GM13977 (cell line): ENCODE results near the gene ASMT.

ENCODE experiments used
- DNase-seq: peaks from one replicate; pipeline ENCODE4 v3.0.0; 2012; ENCODE audit warnings: low spot score
- CTCF ChIP-seq: IDR thresholded peaks from 2 replicates; pipeline ENCODE4 v1.5.1; 2012; ENCODE audit warnings: mild to moderate bottlenecking, control low read depth; ENCODE audit not compliant: insufficient read depth; ENCODE audit errors: extremely low read depth, missing control alignments
- in situ Hi-C: fragments of 300-500 bp; cut with MboI; formaldehyde crosslinking; loops from one replicate; pipeline ENCODE4 v1.12.0; 2022; ENCODE audit warnings: low sequenced_read_pairs, low pct_unique_long_range_greater_than_20kb, mixed read lengths, inconsistent platforms; ENCODE audit not compliant: unreplicated experiment

Gene ASMT

GRCh38 chrX:1582686-1583437 is 32.0 kb upstream of the ASMT start:
- TF ChIP-seq CTCF: peak; percentile 26
- in situ Hi-C loops: no loop called here
- peak; percentile 75 for DNase-seq

- in situ Hi-C loops: no loop called here
- TF ChIP-seq CTCF: no peak
- DNase-seq: no peak
Measured at GRCh38 chrX:1584237-1585011, 30.4 kb upstream of the ASMT start.

GRCh38 chrX:1587161-1587560 is 27.7 kb upstream of the ASMT start:
- in situ Hi-C loops: no loop called here
- peak; percentile 32 for DNase-seq
- no peak for TF ChIP-seq CTCF

- no peak for TF ChIP-seq CTCF
- peak; percentile 4 for DNase-seq
- in situ Hi-C loops: no loop called here
Measured at GRCh38 chrX:1589356-1590130, 25.3 kb upstream of the ASMT start.

GRCh38 chrX:1591102-1591862 is 23.6 kb upstream of the ASMT start, which contains the start of gene AKAP17A:
Gene AKAP17A (plus strand): TSS chrX:1591604. CDS start chrX:1593463, 1,859 bp downstream.
- TF ChIP-seq CTCF: peak; percentile 32
- in situ Hi-C loops: no loop called here
- DNase-seq: peak; percentile 99
